ENCODE data around the gene ALKBH5. TPM values are rescaled to one million over a fixed set of nuclear protein-coding genes. Genes with fewer than 3 reads are reported as not detected.
A peak's percentile ranks its signal among the peaks of the same experiment; 100 is the strongest.

Gene ALKBH5
- total RNA-seq, 1 donor from 2014 or later: 165 TPM

GRCh38 chr17:18218756-18219415, 35.3 kb downstream of the ALKBH5 start:
- no peaks in the 10 kb centered on the region for H3K4me1 Mint-ChIP-seq (ENCODE audit: low read depth)
- no peak overlapping the region for H3K4me3 Mint-ChIP-seq (ENCODE audit: low read depth)
- H3K36me3 Mint-ChIP-seq (ENCODE audit: low read depth): no peaks in the 10 kb centered on the region
- H3K27ac Mint-ChIP-seq: no peak overlapping the region
- intact Hi-C loops (cut with micrococcal nuclease): no loop called here
- DNase-seq (ENCODE audit: low spot score): no peak
- H3K27me3 Mint-ChIP-seq (ENCODE audit: low read depth): no peaks in the 10 kb centered on the region
- no peaks in the 10 kb centered on the region for H3K9me3 Mint-ChIP-seq

- no peaks in the 10 kb centered on the region for H3K27me3 Mint-ChIP-seq (ENCODE audit: low read depth)
- H3K27ac Mint-ChIP-seq: no peak overlapping the region
- DNase-seq (ENCODE audit: low spot score): no peak
- no peaks in the 10 kb centered on the region for H3K9me3 Mint-ChIP-seq
- no peak overlapping the region for H3K4me3 Mint-ChIP-seq (ENCODE audit: low read depth)
- H3K4me1 Mint-ChIP-seq (ENCODE audit: low read depth): peaks cover 17% of the 10 kb centered on the region
- intact Hi-C loops (cut with micrococcal nuclease): loop anchor here (10.0 kb wide), 1 partner anchor 91 kb away; the partner anchor contains the start of genes SMCR8 and TOP3A
- H3K36me3 Mint-ChIP-seq (ENCODE audit: low read depth): no peaks in the 10 kb centered on the region
Observed at GRCh38 chr17:18224053-18224386, 40.4 kb downstream of the ALKBH5 start.

GRCh38 chr17:18224387-18225120, 40.9 kb downstream of the ALKBH5 start:
- Mint-ChIP-seq H3K9me3 (no peaks in the 10 kb centered on the region), H3K36me3 (ENCODE audit: low read depth) (no peaks in the 10 kb centered on the region), H3K27ac (no peak overlapping the region), H3K4me3 (ENCODE audit: low read depth) (peak overlapping the region; percentile 70), H3K4me1 (ENCODE audit: low read depth) (peaks cover 17% of the 10 kb centered on the region), H3K27me3 (ENCODE audit: low read depth) (no peaks in the 10 kb centered on the region)
- intact Hi-C loops (cut with micrococcal nuclease): loop anchor here (1.0 to 10.0 kb wide), 3 partner anchors 36 to 90 kb away; partner anchors contain the start of genes ALKBH5, MIEF2, SMCR8 and TOP3A
- DNase-seq (ENCODE audit: low spot score): no peak

- H3K27me3 Mint-ChIP-seq (ENCODE audit: low read depth): no peaks in the 10 kb centered on the region
- peak within 1 kb of the TSS; percentile 85 for H3K27ac Mint-ChIP-seq
- H3K4me1 Mint-ChIP-seq (ENCODE audit: low read depth): peaks cover 17% of the 10 kb centered on the region
- intact Hi-C loops (cut with micrococcal nuclease): loop anchor here (1.0 to 10.0 kb wide), 3 partner anchors 35 to 90 kb away; partner anchors contain the start of genes ALKBH5, MIEF2, SMCR8 and TOP3A
- no peaks in the 10 kb centered on the region for H3K9me3 Mint-ChIP-seq
- H3K4me3 Mint-ChIP-seq (ENCODE audit: low read depth): peak within 1 kb of the TSS; percentile 95
- peak; percentile 93 for DNase-seq (ENCODE audit: low spot score)
- no peaks in the 10 kb centered on the region for H3K36me3 Mint-ChIP-seq (ENCODE audit: low read depth)
Observed at GRCh38 chr17:18225121-18225641, 41.6 kb downstream of the ALKBH5 start, which contains the start of gene LLGL1. Gene LLGL1, plus strand, starts transcription at chr17:18225635. Its CDS starts 48 bp downstream, at chr17:18225683.

GRCh38 chr17:18225642-18226283, 42.1 kb downstream of the ALKBH5 start:
- H3K4me3 Mint-ChIP-seq (ENCODE audit: low read depth): peak overlapping the region; percentile 95
- DNase-seq (ENCODE audit: low spot score): no peak
- H3K9me3 Mint-ChIP-seq: no peaks in the 10 kb centered on the region
- H3K4me1 Mint-ChIP-seq (ENCODE audit: low read depth): peaks cover 17% of the 10 kb centered on the region
- intact Hi-C loops (cut with micrococcal nuclease): loop anchor here (1.0 to 10.0 kb wide), 3 partner anchors 35 to 89 kb away; partner anchors contain the start of genes ALKBH5, MIEF2, SMCR8 and TOP3A
- H3K27ac Mint-ChIP-seq: peak overlapping the region; percentile 85
- H3K36me3 Mint-ChIP-seq (ENCODE audit: low read depth): no peaks in the 10 kb centered on the region
- H3K27me3 Mint-ChIP-seq (ENCODE audit: low read depth): no peaks in the 10 kb centered on the region

GRCh38 chr17:18226284-18226945, 42.8 kb downstream of the ALKBH5 start:
- peaks cover 17% of the 10 kb centered on the region for H3K4me1 Mint-ChIP-seq (ENCODE audit: low read depth)
- no peak for DNase-seq (ENCODE audit: low spot score)
- H3K36me3 Mint-ChIP-seq (ENCODE audit: low read depth): no peaks in the 10 kb centered on the region
- intact Hi-C loops (cut with micrococcal nuclease): loop anchor here (10.0 kb wide), 1 partner anchor 88 kb away; the partner anchor contains the start of genes SMCR8 and TOP3A
- peak overlapping the region; percentile 85 for H3K27ac Mint-ChIP-seq
- no peaks in the 10 kb centered on the region for H3K27me3 Mint-ChIP-seq (ENCODE audit: low read depth)
- no peaks in the 10 kb centered on the region for H3K9me3 Mint-ChIP-seq
- H3K4me3 Mint-ChIP-seq (ENCODE audit: low read depth): peak overlapping the region; percentile 95

- Mint-ChIP-seq H3K4me3 (ENCODE audit: low read depth) (no peak overlapping the region), H3K36me3 (ENCODE audit: low read depth) (no peaks in the 10 kb centered on the region), H3K4me1 (ENCODE audit: low read depth) (peaks cover 17% of the 10 kb centered on the region), H3K27me3 (ENCODE audit: low read depth) (no peaks in the 10 kb centered on the region), H3K9me3 (no peaks in the 10 kb centered on the region), H3K27ac (no peak overlapping the region)
- intact Hi-C loops (cut with micrococcal nuclease): loop anchor here (10.0 kb wide), 1 partner anchor 87 kb away; the partner anchor contains the start of genes SMCR8 and TOP3A
- no peak for DNase-seq (ENCODE audit: low spot score)
Observed at GRCh38 chr17:18227635-18228034, 44.0 kb downstream of the ALKBH5 start.

GRCh38 chr17:18228176-18228682, 44.6 kb downstream of the ALKBH5 start:
- intact Hi-C loops (cut with micrococcal nuclease): loop anchor here (10.0 kb wide), 1 partner anchor 87 kb away; the partner anchor contains the start of genes SMCR8 and TOP3A
- no peak overlapping the region for H3K27ac Mint-ChIP-seq
- no peaks in the 10 kb centered on the region for H3K9me3 Mint-ChIP-seq
- no peaks in the 10 kb centered on the region for H3K36me3 Mint-ChIP-seq (ENCODE audit: low read depth)
- no peak for DNase-seq (ENCODE audit: low spot score)
- peaks cover 17% of the 10 kb centered on the region for H3K4me1 Mint-ChIP-seq (ENCODE audit: low read depth)
- H3K27me3 Mint-ChIP-seq (ENCODE audit: low read depth): no peaks in the 10 kb centered on the region
- H3K4me3 Mint-ChIP-seq (ENCODE audit: low read depth): no peak overlapping the region

GRCh38 chr17:18229254-18229653, 45.6 kb downstream of the ALKBH5 start:
- Mint-ChIP-seq H3K36me3 (ENCODE audit: low read depth) (peaks cover 2% of the 10 kb centered on the region), H3K9me3 (no peaks in the 10 kb centered on the region), H3K27ac (no peak overlapping the region), H3K4me3 (ENCODE audit: low read depth) (no peak overlapping the region), H3K27me3 (ENCODE audit: low read depth) (no peaks in the 10 kb centered on the region), H3K4me1 (ENCODE audit: low read depth) (peaks cover 17% of the 10 kb centered on the region)
- no peak for DNase-seq (ENCODE audit: low spot score)
- intact Hi-C loops (cut with micrococcal nuclease): loop anchor here (10.0 kb wide), 1 partner anchor 86 kb away; the partner anchor contains the start of genes SMCR8 and TOP3A

GRCh38 chr17:18229771-18230170, 46.1 kb downstream of the ALKBH5 start:
- no peak overlapping the region for H3K4me3 Mint-ChIP-seq (ENCODE audit: low read depth)
- intact Hi-C loops (cut with micrococcal nuclease): loop anchor here (10.0 kb wide), 1 partner anchor 85 kb away; the partner anchor contains the start of genes SMCR8 and TOP3A
- H3K9me3 Mint-ChIP-seq: no peaks in the 10 kb centered on the region

GRCh38 chr17:18230288-18231141, 46.9 kb downstream of the ALKBH5 start:
- peaks cover 15% of the 10 kb centered on the region for H3K4me1 Mint-ChIP-seq (ENCODE audit: low read depth)
- no peaks in the 10 kb centered on the region for H3K9me3 Mint-ChIP-seq
- H3K4me3 Mint-ChIP-seq (ENCODE audit: low read depth): no peak overlapping the region
- intact Hi-C loops (cut with micrococcal nuclease): no loop called here
- H3K36me3 Mint-ChIP-seq (ENCODE audit: low read depth): peaks cover 5% of the 10 kb centered on the region
- no peaks in the 10 kb centered on the region for H3K27me3 Mint-ChIP-seq (ENCODE audit: low read depth)
- no peak for DNase-seq (ENCODE audit: low spot score)
- H3K27ac Mint-ChIP-seq: no peak overlapping the region

More at GRCh38 chr17:18229771-18230170, 46.1 kb downstream of the ALKBH5 start:
- no peak for DNase-seq (ENCODE audit: low spot score)
- H3K36me3 Mint-ChIP-seq (ENCODE audit: low read depth): peaks cover 5% of the 10 kb centered on the region
- H3K4me1 Mint-ChIP-seq (ENCODE audit: low read depth): peaks cover 17% of the 10 kb centered on the region
- no peak overlapping the region for H3K27ac Mint-ChIP-seq
- no peaks in the 10 kb centered on the region for H3K27me3 Mint-ChIP-seq (ENCODE audit: low read depth)

Measured in activated T-helper 2 cell treated with anti-CD3 and anti-CD28 coated beads, Interferon-gamma antibody, Interleukin-2, Interleukin-4, amounts not matched to agents 10 μg/mL and 5 μg/mL and 100 μg/mL, durations not matched to agents 14 hours and 24 hours and 36 hours (primary cell).